Measurements from ENCODE around the gene DCC. TPM values are rescaled to one million over a fixed set of nuclear protein-coding genes. Genes with fewer than 3 reads are reported as not detected.
A peak's percentile ranks its signal among the peaks of the same experiment; 100 is the strongest.

Gene DCC, protein sequence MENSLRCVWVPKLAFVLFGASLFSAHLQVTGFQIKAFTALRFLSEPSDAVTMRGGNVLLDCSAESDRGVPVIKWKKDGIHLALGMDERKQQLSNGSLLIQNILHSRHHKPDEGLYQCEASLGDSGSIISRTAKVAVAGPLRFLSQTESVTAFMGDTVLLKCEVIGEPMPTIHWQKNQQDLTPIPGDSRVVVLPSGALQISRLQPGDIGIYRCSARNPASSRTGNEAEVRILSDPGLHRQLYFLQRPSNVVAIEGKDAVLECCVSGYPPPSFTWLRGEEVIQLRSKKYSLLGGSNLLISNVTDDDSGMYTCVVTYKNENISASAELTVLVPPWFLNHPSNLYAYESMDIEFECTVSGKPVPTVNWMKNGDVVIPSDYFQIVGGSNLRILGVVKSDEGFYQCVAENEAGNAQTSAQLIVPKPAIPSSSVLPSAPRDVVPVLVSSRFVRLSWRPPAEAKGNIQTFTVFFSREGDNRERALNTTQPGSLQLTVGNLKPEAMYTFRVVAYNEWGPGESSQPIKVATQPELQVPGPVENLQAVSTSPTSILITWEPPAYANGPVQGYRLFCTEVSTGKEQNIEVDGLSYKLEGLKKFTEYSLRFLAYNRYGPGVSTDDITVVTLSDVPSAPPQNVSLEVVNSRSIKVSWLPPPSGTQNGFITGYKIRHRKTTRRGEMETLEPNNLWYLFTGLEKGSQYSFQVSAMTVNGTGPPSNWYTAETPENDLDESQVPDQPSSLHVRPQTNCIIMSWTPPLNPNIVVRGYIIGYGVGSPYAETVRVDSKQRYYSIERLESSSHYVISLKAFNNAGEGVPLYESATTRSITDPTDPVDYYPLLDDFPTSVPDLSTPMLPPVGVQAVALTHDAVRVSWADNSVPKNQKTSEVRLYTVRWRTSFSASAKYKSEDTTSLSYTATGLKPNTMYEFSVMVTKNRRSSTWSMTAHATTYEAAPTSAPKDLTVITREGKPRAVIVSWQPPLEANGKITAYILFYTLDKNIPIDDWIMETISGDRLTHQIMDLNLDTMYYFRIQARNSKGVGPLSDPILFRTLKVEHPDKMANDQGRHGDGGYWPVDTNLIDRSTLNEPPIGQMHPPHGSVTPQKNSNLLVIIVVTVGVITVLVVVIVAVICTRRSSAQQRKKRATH (N-terminal part only)
- total RNA-seq (2021) (0.18 to 0.72 TPM (median 0.66 TPM) in 3 replicates), Bru-seq, nascent RNA (percentile 15 among the genes with signal in this experiment)
- long read RNA-seq, experiment 1, partial matches to known transcripts = 0 of 1 reads
- long read RNA-seq, experiment 1, other reads (novel, unspliced or antisense) = 1 of 1 reads
- long read RNA-seq, experiment 2 = 0 reads
- long read RNA-seq, experiment 3, partial matches to known transcripts = 0 of 2 reads
- long read RNA-seq, experiment 3, other reads (novel, unspliced or antisense) = 2 of 2 reads

DNA sequence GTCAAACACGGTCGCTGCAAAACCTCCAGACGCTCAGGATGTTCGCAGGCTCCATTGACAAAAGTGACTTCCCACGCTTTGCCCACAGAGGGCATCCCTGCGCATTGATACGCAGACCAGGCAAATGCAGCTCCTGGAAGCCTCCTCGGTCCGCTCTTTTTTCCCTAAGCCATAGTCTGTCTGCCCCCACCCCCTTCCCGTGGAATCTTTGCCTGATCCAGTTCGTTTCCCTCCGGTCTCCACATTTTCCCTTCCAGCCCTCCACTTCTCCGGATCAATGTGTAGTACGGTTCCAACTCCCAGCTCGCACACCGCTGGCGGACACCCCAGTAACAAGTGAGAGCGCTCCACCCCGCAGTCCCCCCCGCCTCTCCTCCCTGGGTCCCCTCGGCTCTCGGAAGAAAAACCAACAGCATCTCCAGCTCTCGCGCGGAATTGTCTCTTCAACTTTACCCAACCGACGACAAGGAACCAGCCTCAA, at the start of gene DCC:
Gene DCC (plus strand): TSS at position 307 of the 481 bp plus-strand sequence. CDS start 591 bp downstream, outside the sequence.
- H3K4me3 Mint-ChIP-seq = no peak within 1 kb of the TSS; the same call in 1 of the 2 replicates
- DNase-seq (ENCODE audit: low spot score) = peak; percentile 68
- H3K4me1 Mint-ChIP-seq = peaks cover 29% of the 10 kb centered on the region
- ATAC-seq = peak; percentile 61
- H3K27me3 Mint-ChIP-seq (ENCODE audit: low read depth) = peaks cover 3% of the 10 kb centered on the region; the same call in 1 of the 2 replicates
- ChIA-PET CTCF (interaction anchor here (0.9 to 1.8 kb wide), 6 partner anchors 10 to 672 kb away, joined by 3 to 6 read pairs (median 3); no protein-coding TSS in a partner anchor), POLR2A (no interaction called here)
- H3K27ac Mint-ChIP-seq = no peak within 1 kb of the TSS
- H3K9me3 Mint-ChIP-seq = peaks cover 20% of the 10 kb centered on the region
- no peaks in the 10 kb centered on the region for H3K36me3 Mint-ChIP-seq
- TF ChIP-seq TEAD1 (CRISPR knock-in tag; IDR thresholded peaks at IDR 0.05) (no peak), ZNF138 (CRISPR knock-in tag; conservative IDR thresholded peaks at IDR 0.05) (no peak), JUN (CRISPR knock-in tag; IDR thresholded peaks at IDR 0.05) (no peak), TEAD4 (CRISPR knock-in tag; IDR thresholded peaks at IDR 0.05) (no peak), TCF7 (CRISPR knock-in tag; IDR thresholded peaks at IDR 0.05; ENCODE audit: low read depth) (no peak), SP1 (CRISPR knock-in tag; conservative IDR thresholded peaks at IDR 0.05) (no peak), ETV6 (CRISPR knock-in tag; IDR thresholded peaks at IDR 0.05) (0 out of 2 replicates have a peak, but pooled peaks have one; percentile 35), ZNF416 (CRISPR knock-in tag; IDR thresholded peaks at IDR 0.05) (no peak), ZNF121 (CRISPR knock-in tag; IDR thresholded peaks at IDR 0.05) (no peak)
- TF ChIP-seq, protein P1, sequence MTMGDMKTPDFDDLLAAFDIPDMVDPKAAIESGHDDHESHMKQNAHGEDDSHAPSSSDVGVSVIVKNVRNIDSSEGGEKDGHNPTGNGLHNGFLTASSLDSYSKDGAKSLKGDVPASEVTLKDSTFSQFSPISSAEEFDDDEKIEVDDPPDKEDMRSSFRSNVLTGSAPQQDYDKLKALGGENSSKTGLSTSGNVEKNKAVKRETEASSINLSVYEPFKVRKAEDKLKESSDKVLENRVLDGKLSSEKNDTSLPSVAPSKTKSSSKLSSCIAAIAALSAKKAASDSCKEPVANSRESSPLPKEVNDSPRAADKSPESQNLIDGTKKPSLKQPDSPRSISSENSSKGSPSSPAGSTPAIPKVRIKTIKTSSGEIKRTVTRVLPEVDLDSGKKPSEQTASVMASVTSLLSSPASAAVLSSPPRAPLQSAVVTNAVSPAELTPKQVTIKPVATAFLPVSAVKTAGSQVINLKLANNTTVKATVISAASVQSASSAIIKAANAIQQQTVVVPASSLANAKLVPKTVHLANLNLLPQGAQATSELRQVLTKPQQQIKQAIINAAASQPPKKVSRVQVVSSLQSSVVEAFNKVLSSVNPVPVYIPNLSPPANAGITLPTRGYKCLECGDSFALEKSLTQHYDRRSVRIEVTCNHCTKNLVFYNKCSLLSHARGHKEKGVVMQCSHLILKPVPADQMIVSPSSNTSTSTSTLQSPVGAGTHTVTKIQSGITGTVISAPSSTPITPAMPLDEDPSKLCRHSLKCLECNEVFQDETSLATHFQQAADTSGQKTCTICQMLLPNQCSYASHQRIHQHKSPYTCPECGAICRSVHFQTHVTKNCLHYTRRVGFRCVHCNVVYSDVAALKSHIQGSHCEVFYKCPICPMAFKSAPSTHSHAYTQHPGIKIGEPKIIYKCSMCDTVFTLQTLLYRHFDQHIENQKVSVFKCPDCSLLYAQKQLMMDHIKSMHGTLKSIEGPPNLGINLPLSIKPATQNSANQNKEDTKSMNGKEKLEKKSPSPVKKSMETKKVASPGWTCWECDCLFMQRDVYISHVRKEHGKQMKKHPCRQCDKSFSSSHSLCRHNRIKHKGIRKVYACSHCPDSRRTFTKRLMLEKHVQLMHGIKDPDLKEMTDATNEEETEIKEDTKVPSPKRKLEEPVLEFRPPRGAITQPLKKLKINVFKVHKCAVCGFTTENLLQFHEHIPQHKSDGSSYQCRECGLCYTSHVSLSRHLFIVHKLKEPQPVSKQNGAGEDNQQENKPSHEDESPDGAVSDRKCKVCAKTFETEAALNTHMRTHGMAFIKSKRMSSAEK (CRISPR knock-in tag; IDR thresholded peaks at IDR 0.05; ENCODE audit: borderline replicate concordance) = no peak
- TF ChIP-seq, protein P2, sequence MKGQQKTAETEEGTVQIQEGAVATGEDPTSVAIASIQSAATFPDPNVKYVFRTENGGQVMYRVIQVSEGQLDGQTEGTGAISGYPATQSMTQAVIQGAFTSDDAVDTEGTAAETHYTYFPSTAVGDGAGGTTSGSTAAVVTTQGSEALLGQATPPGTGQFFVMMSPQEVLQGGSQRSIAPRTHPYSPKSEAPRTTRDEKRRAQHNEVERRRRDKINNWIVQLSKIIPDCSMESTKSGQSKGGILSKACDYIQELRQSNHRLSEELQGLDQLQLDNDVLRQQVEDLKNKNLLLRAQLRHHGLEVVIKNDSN (CRISPR knock-in tag; IDR thresholded peaks at IDR 0.05) = no peak
- TF ChIP-seq, protein P3, sequence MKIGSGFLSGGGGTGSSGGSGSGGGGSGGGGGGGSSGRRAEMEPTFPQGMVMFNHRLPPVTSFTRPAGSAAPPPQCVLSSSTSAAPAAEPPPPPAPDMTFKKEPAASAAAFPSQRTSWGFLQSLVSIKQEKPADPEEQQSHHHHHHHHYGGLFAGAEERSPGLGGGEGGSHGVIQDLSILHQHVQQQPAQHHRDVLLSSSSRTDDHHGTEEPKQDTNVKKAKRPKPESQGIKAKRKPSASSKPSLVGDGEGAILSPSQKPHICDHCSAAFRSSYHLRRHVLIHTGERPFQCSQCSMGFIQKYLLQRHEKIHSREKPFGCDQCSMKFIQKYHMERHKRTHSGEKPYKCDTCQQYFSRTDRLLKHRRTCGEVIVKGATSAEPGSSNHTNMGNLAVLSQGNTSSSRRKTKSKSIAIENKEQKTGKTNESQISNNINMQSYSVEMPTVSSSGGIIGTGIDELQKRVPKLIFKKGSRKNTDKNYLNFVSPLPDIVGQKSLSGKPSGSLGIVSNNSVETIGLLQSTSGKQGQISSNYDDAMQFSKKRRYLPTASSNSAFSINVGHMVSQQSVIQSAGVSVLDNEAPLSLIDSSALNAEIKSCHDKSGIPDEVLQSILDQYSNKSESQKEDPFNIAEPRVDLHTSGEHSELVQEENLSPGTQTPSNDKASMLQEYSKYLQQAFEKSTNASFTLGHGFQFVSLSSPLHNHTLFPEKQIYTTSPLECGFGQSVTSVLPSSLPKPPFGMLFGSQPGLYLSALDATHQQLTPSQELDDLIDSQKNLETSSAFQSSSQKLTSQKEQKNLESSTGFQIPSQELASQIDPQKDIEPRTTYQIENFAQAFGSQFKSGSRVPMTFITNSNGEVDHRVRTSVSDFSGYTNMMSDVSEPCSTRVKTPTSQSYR (CRISPR knock-in tag; IDR thresholded peaks at IDR 0.05) = no peak
- TF ChIP-seq, protein P4, sequence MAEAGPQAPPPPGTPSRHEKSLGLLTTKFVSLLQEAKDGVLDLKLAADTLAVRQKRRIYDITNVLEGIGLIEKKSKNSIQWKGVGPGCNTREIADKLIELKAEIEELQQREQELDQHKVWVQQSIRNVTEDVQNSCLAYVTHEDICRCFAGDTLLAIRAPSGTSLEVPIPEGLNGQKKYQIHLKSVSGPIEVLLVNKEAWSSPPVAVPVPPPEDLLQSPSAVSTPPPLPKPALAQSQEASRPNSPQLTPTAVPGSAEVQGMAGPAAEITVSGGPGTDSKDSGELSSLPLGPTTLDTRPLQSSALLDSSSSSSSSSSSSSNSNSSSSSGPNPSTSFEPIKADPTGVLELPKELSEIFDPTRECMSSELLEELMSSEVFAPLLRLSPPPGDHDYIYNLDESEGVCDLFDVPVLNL (CRISPR knock-in tag; IDR thresholded peaks at IDR 0.05; ENCODE audit: borderline replicate concordance, low read depth) = no peak
- TF ChIP-seq, protein P5, sequence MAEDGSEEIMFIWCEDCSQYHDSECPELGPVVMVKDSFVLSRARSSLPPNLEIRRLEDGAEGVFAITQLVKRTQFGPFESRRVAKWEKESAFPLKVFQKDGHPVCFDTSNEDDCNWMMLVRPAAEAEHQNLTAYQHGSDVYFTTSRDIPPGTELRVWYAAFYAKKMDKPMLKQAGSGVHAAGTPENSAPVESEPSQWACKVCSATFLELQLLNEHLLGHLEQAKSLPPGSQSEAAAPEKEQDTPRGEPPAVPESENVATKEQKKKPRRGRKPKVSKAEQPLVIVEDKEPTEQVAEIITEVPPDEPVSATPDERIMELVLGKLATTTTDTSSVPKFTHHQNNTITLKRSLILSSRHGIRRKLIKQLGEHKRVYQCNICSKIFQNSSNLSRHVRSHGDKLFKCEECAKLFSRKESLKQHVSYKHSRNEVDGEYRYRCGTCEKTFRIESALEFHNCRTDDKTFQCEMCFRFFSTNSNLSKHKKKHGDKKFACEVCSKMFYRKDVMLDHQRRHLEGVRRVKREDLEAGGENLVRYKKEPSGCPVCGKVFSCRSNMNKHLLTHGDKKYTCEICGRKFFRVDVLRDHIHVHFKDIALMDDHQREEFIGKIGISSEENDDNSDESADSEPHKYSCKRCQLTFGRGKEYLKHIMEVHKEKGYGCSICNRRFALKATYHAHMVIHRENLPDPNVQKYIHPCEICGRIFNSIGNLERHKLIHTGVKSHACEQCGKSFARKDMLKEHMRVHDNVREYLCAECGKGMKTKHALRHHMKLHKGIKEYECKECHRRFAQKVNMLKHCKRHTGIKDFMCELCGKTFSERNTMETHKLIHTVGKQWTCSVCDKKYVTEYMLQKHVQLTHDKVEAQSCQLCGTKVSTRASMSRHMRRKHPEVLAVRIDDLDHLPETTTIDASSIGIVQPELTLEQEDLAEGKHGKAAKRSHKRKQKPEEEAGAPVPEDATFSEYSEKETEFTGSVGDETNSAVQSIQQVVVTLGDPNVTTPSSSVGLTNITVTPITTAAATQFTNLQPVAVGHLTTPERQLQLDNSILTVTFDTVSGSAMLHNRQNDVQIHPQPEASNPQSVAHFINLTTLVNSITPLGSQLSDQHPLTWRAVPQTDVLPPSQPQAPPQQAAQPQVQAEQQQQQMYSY (CRISPR knock-in tag; IDR thresholded peaks at IDR 0.05) = peak; percentile 84
- TF ChIP-seq, protein P6, sequence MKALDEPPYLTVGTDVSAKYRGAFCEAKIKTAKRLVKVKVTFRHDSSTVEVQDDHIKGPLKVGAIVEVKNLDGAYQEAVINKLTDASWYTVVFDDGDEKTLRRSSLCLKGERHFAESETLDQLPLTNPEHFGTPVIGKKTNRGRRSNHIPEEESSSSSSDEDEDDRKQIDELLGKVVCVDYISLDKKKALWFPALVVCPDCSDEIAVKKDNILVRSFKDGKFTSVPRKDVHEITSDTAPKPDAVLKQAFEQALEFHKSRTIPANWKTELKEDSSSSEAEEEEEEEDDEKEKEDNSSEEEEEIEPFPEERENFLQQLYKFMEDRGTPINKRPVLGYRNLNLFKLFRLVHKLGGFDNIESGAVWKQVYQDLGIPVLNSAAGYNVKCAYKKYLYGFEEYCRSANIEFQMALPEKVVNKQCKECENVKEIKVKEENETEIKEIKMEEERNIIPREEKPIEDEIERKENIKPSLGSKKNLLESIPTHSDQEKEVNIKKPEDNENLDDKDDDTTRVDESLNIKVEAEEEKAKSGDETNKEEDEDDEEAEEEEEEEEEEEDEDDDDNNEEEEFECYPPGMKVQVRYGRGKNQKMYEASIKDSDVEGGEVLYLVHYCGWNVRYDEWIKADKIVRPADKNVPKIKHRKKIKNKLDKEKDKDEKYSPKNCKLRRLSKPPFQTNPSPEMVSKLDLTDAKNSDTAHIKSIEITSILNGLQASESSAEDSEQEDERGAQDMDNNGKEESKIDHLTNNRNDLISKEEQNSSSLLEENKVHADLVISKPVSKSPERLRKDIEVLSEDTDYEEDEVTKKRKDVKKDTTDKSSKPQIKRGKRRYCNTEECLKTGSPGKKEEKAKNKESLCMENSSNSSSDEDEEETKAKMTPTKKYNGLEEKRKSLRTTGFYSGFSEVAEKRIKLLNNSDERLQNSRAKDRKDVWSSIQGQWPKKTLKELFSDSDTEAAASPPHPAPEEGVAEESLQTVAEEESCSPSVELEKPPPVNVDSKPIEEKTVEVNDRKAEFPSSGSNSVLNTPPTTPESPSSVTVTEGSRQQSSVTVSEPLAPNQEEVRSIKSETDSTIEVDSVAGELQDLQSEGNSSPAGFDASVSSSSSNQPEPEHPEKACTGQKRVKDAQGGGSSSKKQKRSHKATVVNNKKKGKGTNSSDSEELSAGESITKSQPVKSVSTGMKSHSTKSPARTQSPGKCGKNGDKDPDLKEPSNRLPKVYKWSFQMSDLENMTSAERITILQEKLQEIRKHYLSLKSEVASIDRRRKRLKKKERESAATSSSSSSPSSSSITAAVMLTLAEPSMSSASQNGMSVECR (CRISPR knock-in tag; IDR thresholded peaks at IDR 0.05; ENCODE audit: borderline replicate concordance) = no peak
